GDM1 (cell line): ENCODE measurements around the gene GRIN1.
"Not testable (repeated sequence)": the region's sequence is repeated elsewhere in the genome, so short reads cannot be mapped to it uniquely, and the experiment has no call there.

ENCODE experiments used
- DNase-seq: peaks from one replicate; lab custom pipeline; 2025; lab: John Stamatoyannopoulos, UW

GRIN1 gene

DNA sequence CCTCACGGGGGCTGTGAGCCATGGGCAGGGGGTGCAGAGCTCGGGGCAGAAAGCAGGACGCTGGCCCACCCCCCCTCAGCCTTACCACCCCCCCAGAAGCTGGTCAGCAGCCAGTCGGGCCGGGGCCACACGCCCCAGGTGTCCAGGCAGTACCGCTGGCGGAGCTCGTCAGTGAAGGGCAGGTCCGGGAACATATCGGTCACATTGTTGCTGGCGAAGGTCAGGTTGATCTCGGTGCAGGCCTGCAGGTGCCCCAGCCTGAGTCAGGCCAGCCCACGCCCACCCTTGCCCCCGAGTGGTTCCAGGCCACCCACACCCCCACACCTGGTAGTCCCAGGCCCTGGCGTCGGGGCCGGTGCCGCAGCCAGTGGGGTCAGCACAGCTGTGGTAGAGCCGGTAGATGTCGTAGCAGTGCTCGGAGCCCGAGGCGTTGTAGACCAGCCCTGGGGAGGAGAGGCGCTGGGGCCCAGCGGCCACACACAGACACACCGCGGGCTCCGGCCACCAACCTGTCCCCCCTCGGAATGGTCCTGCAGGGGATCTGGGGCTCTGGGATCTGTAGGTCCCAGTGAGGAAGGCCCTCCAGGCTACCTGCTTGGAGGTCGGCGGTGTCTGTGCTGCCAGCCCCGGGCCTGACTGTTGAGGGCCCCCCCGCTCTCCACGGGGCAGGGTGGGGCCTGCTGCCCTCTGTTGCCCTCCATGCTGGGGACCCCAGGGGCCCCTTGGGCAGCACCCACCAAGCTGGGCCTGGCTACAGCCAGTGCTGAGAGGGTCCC, 27.0 kb upstream of the GRIN1 start:
- DNase-seq = no peak

DNA sequence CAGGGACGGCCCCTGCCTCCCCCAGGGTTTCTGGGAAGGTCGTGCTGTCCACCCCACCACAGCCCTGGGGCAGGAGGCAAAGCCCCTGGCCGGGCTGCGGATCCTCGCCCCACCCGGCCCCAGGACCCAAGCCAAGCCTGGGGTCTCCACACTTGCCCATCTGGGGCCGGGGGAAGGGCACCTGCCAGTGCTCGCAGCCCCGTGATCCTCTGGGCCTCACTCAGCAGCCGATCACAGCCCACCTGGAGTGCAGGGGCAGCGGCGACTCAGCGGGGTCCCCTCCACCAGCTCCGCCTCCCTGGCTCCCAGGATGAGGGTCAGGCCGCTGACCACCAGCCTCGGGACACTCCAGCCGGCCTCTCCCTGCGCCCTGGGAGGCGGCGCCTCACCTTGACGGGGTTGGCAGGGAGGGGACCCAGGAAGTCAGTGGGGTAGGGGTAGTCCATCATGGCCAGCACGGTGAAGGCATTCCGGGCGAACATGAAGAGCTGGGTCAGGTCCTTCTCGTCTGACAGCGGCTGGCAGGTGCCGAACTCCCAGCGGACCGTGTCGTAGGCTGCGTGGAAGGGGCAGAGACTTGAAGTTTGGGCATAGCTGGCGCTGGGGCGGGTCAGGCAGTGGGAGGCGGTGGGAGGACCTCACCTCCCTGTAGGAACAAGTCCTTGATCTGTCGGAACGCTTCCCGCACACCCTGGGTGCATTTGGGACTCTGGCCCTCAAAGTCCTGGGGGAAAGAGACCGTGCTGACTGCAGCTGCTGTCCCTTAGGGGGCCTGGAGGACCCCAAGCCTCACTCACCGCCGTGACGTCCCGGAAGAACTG, 26.2 kb upstream of the GRIN1 start:
- DNase-seq = no peak

DNA sequence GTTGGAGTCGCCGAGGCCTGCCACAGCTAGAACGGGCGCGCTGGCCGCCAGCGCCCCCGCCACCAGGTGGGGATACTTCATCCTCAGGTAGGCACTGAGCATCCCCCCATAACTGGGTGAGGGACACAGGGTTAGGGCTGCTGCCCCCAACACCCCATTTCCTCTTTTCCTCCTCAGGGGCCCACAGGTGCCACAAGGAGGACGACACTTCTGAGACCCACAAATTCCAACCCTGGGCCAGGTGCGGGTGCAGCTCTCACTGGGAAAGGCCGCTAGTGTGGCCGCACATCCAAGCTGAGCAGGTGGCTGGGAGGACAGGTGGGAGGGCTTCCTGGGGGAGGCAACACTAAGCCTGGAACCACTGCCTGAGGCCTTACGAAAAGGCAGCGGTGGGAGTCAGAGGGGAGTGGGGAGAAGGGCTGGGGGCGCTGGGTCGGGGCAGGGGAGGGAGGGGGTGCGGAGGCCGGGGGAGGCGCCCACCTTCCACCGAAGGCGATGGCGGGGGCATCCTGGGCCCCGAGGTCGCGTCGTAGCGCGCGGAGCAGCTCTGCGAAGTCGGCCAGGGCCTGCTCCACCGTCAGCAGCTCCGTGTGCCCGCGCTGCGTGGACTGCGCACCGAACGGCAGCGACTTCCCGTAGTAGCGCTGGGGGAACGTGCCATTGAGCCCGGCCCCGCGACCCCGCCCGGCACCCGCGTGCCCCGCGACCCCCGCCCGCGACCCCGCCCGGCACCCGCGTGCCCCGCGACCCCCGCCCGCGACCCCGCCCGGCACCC, 25.4 kb upstream of the GRIN1 start:
- no peak for DNase-seq

DNA sequence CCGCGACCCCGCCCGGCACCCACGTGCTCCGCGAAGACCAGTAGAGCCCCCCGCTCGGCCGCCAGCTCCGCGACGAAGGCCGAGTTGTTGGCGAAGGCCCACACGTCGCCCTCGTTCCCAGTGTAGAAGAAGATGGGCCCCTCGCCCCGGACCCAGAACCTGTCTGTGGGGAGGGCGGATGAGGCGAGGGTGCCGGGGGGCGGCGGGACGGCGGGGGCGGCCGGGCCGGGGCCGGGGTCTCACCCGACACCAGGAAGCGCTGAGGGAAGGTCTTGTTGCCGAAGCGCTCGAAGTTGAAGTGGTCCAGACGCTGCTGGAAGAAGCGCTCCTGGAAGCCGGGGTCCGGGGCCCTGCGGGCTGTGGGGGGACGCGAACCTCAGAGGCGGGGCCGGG, 24.7 kb upstream of the GRIN1 start:
- DNase-seq = no peak

DNA sequence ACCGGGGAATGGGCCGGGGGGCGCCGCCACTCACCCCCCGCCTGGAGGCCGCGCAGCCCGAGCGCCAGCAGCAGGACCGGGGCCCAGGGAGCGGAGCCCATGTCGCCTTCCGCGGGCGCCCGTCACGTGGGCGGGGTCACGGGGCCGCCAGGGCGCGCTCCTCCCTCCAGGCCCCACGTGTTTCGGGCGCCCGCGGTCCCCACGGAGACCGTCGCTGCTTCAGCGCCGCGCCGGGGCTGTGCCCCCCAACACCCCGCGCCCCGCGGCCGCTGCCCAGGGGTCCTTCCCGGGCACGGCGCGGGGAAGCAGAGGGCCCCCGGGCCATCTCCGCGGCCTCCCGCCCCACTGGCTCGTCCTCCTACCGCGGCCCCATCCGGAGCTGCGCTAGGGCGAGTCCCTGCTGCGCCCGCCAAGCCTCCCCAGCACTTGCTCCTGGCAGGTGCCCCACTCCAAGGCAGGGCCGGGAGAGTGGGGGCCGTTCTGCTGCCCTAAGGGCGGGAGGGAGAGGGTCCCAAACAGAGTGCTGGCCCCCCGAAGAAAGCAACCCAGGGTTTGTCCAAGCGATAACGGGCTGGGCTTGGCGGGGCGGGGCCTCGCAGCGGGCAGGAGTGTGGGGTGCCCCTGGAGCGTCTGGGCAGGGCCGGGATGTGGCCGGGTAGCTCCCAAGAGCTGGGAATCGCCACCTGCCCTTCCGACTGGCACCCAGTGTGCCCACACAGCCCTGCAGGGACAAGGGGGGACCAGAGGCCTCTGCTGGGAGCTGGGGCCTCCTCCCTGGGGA, 24.2 kb upstream of the GRIN1 start, which contains the start of gene DPP7:
Gene DPP7 (minus strand): TSS at position 121 of the 781 bp plus-strand sequence. CDS start 20 bp downstream, at position 101.
- peak; percentile 53 for DNase-seq

DNA sequence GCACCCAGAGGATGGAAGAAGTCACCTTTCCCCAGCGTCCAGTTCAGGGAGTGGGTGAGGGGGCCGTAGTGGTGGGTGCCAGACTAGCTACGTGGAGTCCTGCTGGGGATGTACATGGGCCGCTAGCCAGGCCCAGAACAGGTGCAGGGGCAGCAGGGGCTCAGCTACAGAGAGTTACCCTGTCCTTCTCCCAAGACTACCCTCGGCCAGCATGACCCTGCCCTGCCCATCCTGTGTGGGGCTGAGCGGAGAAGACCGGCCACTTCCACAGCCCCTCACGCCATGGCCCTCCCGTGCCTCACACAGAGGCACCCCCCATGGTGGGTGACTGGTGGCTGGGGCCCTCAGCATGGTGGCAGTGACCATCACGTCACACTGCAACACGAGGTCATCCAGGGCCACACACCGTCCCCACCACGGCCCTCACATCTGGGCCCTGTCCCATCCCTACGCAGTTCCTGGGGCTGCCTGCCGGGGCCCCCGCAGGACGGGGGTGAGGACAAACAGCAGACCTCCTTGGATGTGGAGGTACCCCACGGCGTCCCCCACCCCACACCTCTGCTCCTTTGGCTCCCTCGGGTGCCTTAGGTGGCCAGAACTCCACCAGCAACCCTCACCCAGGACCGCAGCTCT, 23.4 kb upstream of the GRIN1 start:
- DNase-seq = no peak

DNA sequence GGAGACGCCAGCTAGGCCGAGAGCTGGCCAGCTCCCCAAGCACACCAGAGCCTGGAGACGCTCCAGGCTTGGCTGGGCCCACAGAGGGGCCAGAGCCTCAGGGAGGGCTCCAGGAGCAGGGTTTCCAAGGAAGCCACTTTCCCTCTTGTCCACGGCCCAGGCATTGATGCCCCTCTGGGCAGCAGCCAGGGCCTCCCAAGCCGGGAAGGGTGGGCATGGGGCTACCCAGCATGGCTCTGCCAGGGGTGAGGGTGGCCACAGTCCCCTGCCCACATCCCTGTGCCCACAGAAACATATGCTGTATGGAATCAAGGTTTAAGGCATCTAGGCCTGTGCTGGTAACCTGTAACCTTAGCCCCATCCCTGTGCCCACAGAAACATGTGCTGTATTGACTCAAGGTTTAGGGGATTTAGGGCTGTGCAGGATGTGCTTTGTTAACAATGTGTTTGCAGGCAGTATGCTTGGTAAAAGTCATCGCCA, 22.9 kb upstream of the GRIN1 start:
- DNase-seq = no peak

DNA sequence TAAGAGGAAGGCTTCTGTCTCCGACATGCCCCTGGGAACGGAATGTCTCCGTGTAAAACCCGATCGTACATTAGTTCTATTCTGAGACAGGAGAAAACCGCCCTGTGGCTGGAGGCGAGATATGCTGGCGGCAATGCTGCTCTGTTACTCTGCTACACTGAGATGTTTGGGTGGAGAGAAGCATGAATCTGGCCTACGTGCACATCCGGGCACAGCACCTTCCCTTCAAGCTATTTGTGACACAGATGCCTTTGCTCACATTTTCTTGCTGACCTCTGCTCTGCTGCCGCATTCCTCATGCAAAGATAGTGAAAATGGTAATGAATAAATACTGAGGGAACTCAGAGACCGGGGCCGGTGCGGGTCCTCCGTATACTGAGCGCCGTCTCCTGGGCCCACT, 22.2 kb upstream of the GRIN1 start:
- no peak for DNase-seq

DNA sequence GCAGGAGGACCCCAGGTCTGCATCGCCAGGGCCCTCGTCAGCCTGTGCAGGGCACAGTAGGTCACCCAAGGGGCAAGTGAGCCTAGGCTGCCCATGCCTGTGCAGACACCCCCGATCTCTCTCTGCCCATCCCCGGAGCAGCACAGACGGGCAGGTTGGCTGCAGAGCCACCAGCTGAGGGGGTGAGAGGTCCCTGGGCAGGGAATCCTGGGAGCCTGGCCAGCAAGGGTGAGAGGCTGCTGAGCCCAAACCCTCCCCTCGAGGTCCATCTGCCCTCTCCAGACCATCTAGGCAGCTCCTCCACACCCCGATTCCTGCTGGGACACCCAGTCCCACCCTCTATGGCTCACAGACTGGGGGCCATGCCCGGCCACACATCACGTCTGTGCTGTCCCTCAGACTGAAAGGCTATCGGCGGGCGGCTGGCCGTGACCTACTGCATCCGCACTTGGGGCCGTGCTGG, 21.7 kb upstream of the GRIN1 start:
- no peak for DNase-seq

DNA sequence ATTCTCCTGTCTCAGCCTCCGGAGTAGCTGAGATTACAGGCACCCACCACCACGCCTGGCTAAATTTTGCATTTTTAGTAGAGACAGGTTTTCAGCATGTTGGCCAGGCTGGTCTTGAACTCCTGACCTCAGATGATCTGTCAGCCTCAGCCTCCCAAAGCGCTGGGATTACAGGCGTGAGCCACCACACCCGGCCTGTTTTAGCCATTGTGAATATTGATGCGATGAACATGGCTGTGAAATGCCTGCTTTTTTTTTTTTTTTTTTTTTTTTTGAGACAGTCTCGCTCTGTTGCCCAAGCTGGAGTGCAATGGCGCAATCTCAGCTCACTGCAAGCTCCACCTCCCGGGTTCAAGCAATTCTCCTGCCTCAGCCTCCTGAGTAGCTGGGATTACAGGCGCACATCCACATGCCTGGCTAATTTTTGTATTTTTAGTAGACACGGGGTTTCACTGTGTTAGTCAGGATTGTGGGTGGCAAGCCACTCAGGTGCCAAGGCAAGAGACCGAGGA, 20.8 kb upstream of the GRIN1 start:
- not testable (repeated sequence) for DNase-seq

DNA sequence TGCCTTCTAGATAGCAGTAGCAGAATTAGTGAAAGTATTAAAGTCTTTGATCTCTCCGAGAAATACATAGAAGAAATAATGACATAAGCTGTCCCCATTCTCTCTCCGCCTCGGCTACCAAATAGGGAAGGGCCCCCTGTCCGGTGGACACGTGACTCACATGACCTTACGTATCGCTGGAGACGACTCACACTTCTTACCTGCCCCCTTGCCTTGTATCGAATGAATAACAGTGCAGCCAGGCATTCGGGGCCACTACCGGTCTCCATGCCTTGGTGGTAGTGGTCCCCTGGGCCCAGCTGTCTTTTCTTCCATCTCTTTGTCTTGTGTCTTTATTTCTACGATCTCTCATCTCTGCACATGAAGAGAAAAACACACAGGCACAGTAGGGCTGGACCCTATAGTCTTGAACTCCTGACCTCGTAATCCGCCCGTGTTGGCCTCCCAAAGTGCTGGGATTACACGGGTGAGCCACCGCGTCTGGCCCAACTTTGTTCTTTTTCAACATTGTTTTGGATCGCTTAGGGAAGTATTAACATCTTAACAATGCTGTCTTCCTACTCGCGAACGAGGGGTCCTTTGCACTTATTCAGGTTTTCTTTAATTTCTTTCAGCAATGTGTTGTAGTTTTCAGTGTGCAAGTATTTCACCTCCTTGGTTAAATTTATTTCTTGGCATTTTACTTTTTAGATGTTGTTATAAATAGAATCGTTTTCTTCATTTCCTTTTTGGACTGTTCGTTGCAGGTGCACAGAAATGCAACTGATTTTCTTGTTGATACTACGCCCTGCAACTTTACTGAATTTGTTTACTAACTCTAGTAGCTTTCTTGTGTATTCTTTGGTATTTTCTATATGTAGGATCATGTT, 16.8 kb upstream of the GRIN1 start:
- DNase-seq = not testable (repeated sequence)

DNA sequence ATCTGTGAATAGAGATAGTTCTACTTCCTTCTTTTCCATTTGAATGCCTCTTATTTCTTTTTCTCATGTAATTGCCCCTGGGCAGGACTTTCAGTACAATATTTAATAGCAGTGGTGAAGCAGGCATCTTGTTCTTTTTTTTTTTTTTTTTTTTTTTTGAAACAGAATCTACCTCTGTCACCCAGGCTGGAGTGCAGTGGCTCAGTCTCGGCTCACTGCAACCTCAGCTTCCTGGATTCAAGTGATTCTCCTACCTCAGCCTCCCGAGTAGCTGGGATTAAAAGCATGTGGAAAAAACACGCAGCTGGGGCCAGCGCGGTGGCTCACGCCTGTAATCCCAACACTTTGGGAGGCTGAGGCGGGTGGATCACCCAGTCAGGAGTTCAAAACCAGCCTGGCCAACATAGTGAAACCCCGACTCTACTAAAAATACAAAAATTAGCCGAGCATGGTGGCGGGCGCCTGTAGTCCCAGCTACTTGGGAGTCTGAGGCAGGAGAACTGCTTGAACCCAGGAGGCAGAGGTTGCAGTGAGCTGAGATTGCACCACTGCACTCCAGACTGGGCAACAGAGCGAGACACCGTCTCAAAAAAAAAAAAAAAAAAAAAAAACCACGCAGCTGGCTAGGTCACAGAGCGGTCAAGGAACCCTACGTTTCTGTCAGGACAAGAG, 16.0 kb upstream of the GRIN1 start:
- DNase-seq = not testable (repeated sequence)

DNA sequence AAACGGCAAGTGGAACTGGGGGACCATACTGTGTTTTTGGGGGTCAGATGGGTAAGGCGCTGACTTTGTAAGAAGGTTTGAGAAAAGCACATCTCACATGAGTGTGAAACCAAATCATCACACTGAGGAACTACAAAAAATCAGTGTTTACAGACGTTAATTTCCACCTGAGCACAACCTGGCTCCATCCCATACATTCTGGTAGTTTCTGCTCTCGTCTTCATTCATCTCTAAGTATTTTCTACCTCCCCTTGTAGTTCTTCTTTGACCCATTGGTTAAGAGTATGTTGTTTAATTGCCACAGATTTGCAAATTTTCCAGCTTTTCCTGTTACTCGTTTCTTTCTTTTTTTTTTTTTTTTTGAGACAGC, 15.5 kb upstream of the GRIN1 start:
- no peak for DNase-seq

DNA sequence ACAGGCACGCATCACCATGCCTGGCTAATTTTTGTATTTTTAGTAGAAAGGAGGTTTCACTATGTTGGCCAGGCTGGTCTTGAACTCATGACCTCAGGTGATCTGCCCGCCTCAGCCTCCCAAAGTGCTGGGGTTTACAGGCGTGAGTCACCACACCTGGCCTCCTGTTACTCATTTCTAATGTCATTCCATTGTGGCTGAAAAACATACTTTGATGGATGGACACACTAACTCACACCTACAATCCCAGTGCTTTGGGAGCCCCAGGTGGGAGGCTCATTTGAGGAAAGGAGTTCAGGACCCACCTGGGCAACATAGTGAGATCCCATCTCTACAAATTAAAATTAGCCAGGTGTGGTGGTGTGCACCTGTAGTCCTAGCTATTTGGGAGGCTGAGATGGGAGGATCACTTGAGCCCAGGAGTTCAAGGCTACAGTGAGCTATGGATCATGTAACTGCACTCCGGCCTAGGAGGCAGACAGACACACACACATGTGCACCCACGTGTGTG, 14.9 kb upstream of the GRIN1 start:
- DNase-seq = not testable (repeated sequence)

DNA sequence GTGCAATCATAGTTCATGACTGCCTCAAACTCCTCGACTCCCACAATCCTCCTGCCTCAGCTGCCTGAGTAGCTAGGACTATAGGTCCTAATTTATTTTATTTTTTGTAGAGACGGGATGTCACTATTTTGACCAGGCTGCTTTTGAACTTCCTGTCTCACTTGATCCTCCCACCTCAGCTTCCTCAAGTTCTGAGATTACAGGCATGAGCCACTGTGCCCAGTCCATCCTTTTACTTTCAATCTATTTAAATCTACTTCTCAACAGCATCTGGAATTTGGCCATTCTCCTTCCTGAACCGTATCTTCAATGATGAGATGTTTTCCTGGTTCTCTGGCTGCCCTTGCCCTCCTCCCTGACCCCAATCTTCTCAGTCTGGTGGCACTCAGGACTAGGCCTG, 12.2 kb upstream of the GRIN1 start:
- DNase-seq = no peak

DNA sequence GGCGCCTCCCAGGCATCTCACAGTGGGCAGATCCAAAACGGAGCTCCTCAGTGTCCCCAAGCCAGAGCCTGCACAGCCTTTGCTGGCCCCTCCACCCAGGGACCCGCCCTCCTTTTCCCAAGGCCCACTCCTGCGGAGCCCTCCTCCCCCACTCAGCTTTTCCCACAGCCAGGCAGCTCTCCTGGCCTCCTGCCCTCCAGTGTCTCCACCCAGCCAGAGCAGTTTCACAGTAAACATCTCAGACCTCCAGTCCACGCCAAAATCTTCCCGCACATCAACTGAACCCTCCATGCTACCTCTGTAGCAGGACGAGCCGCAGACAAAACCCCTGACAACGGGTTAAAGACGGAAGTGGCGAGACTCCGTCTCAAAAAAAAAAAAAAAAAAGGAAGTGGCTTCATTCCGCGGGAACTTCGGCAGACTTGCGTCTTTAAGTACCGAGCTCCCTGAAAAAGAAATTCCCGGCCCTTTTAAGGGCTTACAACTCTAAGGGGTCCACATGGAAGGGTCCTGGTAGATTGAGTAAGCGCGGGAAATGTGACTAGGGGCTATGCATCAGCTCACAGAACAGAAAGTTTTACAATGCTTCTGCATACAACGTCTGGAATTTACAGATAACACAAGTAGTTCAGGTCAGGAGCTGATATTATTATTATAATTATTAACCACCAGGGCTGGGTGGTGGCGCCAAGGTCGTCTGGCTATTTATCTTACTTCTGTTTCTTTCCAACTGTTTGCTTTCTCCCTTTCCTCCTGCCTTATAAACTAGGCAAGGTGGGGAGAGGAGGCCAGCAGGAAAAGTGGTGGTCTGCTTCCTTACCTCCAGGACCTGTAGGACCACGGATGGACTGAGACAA, 11.4 kb upstream of the GRIN1 start:
- peak; percentile 43 for DNase-seq

DNA sequence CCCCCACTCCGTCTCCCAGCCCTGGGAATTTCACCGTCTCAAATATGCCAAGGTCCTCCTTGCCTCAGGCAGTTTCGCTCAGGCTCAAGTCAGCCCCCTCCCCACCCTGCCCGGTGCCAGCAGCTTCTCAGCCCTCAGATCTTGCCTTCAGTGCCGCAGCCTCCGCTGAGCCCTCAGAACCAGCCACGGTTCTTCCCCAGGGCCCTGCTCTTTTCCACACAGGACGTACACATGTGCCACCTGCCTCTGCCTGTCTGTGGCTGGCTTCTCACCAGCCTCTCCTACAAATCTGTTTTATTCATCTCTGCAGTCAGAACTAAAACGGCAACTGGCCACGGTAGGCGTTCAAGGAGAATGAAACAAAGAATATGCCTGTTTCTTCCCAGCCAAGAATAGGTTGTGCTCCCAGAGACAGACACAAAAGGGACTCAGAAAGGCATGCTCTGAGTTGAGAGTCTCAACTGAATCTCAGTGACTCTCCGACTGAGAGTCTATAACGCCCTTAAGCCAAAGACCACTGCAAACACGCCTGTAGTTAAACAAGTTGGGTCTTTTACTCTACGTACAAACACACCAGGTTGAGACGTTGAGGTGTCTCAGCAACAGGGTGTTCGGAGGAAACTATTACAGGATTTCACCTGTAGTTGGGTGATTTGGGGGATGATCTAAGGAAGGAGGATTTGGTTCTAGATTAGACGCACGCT, 10.6 kb upstream of the GRIN1 start:
- DNase-seq = no peak
